ENCODE measurements around the gene WWOX. TPM values are rescaled to one million over a fixed set of nuclear protein-coding genes. Genes with fewer than 3 reads are reported as not detected.

Gene WWOX
- total RNA-seq, 5 donors from 2014 or later (not counting 1 experiment from before 2014, with no cell fraction given), result 21.2 to 26.0 (median 22.6) TPM

DNA sequence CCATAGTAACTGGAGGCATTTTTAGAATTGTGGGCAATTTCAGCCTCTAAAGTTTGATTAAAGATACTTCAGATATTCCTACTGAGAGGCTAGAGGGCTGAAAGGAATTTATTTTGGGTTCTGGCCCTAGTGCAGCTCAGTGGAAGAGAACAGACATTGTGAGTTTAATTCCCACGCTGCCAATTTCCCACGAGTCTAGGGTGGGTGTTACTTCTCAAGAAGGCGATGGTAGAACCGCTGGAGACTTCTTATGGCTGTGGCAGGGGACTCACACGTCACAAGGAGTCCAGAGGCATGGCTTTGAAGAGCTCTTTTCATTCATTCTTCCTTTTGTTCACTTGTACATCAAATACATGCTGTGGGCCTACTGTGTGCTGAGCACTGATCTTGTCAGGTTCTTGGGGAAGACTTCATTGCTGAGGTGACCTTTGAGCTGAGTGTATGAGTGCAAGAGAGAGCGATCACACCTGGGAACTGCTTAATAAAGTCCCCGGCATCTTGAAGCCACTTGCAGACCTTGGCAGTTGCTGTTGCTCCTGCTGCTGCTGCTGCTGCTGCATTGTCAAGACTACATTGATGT, 111.7 kb downstream of the WWOX start:
- ChIA-PET POLR2A (no interaction called here), CTCF (no interaction called here)
- Histone ChIP-seq H3K27ac (ENCODE audit: low read length) (no peak overlapping the region), H3K4me3 (ENCODE audit: control insufficient read depth in 1 of 2, extremely low read depth in 1 of 2, low read length in 1 of 2) (no peak overlapping the region), H3K36me3 (ENCODE audit: control insufficient read depth in 2 of 2, extremely low read depth in 1 of 2, insufficient read depth in 1 of 2, low read length in 1 of 2) (no peaks in the 10 kb centered on the region), H3K4me1 (ENCODE audit: control insufficient read depth in 1 of 2, extremely low read depth in 1 of 2, insufficient read depth in 2 of 2, low read length in 2 of 2) (no peaks in the 10 kb centered on the region), H3K27me3 (replicated peaks in 1 of 2; ENCODE audit: control insufficient read depth in 2 of 2, extremely low read depth in 1 of 2, insufficient read depth in 2 of 2, low read length in 1 of 2) (no peaks in the 10 kb centered on the region), H3K9me3 (no peaks in the 10 kb centered on the region)
- no peaks in the 10 kb centered on the region for H3K9me3 Mint-ChIP-seq
- WGBS (ENCODE audit: insufficient coverage), result 97% methylated on average over 6 of the region's 7 CpGs
- no peaks in the 10 kb centered on the region for H3K27me3 Mint-ChIP-seq
- H3K27ac Mint-ChIP-seq, result no peak overlapping the region
- peaks cover 8% of the 10 kb centered on the region for H3K36me3 Mint-ChIP-seq
- H3K4me3 Mint-ChIP-seq, result no peak overlapping the region
- DNase-seq (no peak), ATAC-seq (replicated peaks in 1 of 4) (no peak)
- no peaks in the 10 kb centered on the region for H3K4me1 Mint-ChIP-seq

DNA sequence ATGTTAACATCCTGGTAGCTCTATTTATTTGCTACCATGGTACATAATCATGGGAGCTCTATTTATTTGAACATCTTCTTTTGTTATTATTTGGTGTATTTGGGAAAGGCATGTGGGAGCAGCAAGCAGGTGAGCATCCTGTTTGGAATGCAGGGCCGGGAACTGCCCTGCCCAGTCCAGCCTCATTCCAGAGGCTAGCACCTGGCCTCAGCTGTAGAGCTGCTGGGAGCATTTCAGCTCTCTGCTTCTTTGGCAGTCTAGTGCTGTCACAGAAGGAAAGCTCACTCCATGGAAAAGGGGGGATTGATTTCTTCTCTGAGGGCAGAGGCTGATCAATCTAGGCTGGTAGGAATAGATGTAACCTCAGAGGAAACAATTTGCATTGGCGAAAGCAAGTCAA, 112.5 kb downstream of the WWOX start:
- H3K9me3 Mint-ChIP-seq, result no peaks in the 10 kb centered on the region
- 89% methylated on average over 1 of the region's 2 CpGs for WGBS (ENCODE audit: insufficient coverage)
- H3K27me3 ChIP-seq (replicated peaks in 1 of 2; ENCODE audit: control insufficient read depth in 2 of 2, extremely low read depth in 1 of 2, insufficient read depth in 2 of 2, low read length in 1 of 2), result no peaks in the 10 kb centered on the region
- POLR2A ChIA-PET, result no interaction called here
- no peaks in the 10 kb centered on the region for H3K36me3 ChIP-seq (ENCODE audit: control insufficient read depth in 2 of 2, extremely low read depth in 1 of 2, insufficient read depth in 1 of 2, low read length in 1 of 2)
- H3K27ac ChIP-seq (ENCODE audit: low read length), result no peak overlapping the region
- H3K36me3 Mint-ChIP-seq, result peaks cover 8% of the 10 kb centered on the region
- ATAC-seq (replicated peaks in 1 of 4) (no peak), DNase-seq (no peak)
- CTCF ChIA-PET, result no interaction called here
- no peaks in the 10 kb centered on the region for H3K4me1 ChIP-seq (ENCODE audit: control insufficient read depth in 1 of 2, extremely low read depth in 1 of 2, insufficient read depth in 2 of 2, low read length in 2 of 2)
- no peaks in the 10 kb centered on the region for H3K9me3 ChIP-seq
- no peaks in the 10 kb centered on the region for H3K4me1 Mint-ChIP-seq
- no peak overlapping the region for H3K4me3 Mint-ChIP-seq
- no peak overlapping the region for H3K4me3 ChIP-seq (ENCODE audit: control insufficient read depth in 1 of 2, extremely low read depth in 1 of 2, low read length in 1 of 2)
- no peaks in the 10 kb centered on the region for H3K27me3 Mint-ChIP-seq
- no peak overlapping the region for H3K27ac Mint-ChIP-seq

DNA sequence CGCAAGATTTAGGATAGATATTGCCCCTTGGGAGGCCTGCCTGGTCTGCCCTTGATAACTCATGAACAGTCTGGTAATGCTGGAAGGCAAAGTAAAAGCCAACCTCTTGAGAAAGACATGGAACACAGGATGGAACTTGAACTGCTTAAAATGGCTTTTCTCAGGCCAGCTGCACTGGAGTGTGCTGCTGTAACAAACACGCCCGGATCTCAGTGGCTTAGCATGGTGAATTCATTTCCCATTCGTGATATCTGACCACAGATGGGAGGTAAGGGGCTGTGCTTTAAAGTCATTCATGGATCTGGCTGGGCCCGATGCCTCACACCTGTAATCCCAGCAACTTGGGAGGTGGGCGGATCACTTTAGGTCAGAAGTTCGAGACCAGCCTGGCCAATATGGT, 113.2 kb downstream of the WWOX start:
- no peak overlapping the region for H3K27ac ChIP-seq (ENCODE audit: low read length)
- POLR2A ChIA-PET, result no interaction called here
- Mint-ChIP-seq H3K27me3 (no peaks in the 10 kb centered on the region), H3K4me1 (no peaks in the 10 kb centered on the region), H3K4me3 (no peak overlapping the region), H3K9me3 (no peaks in the 10 kb centered on the region), H3K36me3 (peaks cover 11% of the 10 kb centered on the region), H3K27ac (no peak overlapping the region)
- CTCF ChIA-PET, result no interaction called here
- H3K4me1 ChIP-seq (ENCODE audit: control insufficient read depth in 1 of 2, extremely low read depth in 1 of 2, insufficient read depth in 2 of 2, low read length in 2 of 2), result no peaks in the 10 kb centered on the region
- DNase-seq (no peak), ATAC-seq (replicated peaks in 1 of 4) (no peak)
- no peak overlapping the region for H3K4me3 ChIP-seq (ENCODE audit: control insufficient read depth in 1 of 2, extremely low read depth in 1 of 2, low read length in 1 of 2)
- no peaks in the 10 kb centered on the region for H3K27me3 ChIP-seq (replicated peaks in 1 of 2; ENCODE audit: control insufficient read depth in 2 of 2, extremely low read depth in 1 of 2, insufficient read depth in 2 of 2, low read length in 1 of 2)
- H3K9me3 ChIP-seq, result no peaks in the 10 kb centered on the region
- 100% methylated on average over 4 of the region's 7 CpGs for whole genome bisulfite sequencing (ENCODE audit: insufficient coverage)
- H3K36me3 ChIP-seq (ENCODE audit: control insufficient read depth in 2 of 2, extremely low read depth in 1 of 2, insufficient read depth in 1 of 2, low read length in 1 of 2), result no peaks in the 10 kb centered on the region

DNA sequence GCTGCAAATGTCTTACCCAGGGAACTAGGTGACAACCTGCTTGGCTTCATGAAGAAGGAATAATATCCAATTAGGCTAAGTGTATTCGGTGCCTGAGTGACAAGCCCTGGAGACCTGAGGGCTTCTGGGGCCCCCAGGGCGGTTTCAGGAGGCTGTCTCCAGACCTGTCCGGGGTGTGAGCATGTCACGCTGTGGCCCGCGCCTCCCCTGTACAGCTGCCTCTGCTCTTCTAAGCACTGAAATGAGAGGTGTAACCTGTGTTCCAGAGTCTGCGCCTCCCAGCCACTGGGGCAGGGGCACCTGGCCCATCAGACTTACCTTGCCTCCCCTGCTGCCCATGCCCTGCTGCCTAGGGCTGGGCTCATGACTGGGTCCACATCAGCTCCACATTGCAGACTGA, 114.3 kb downstream of the WWOX start:
- POLR2A ChIA-PET, result no interaction called here
- CTCF ChIA-PET, result no interaction called here
- no peaks in the 10 kb centered on the region for H3K4me1 ChIP-seq (ENCODE audit: control insufficient read depth in 1 of 2, extremely low read depth in 1 of 2, insufficient read depth in 2 of 2, low read length in 2 of 2)
- H3K36me3 Mint-ChIP-seq, result peaks cover 11% of the 10 kb centered on the region
- 94% methylated on average over 7 of the region's 7 CpGs for WGBS (ENCODE audit: insufficient coverage)
- no peak overlapping the region for H3K4me3 ChIP-seq (ENCODE audit: control insufficient read depth in 1 of 2, extremely low read depth in 1 of 2, low read length in 1 of 2)
- H3K9me3 ChIP-seq, result no peaks in the 10 kb centered on the region
- no peak overlapping the region for H3K4me3 Mint-ChIP-seq
- H3K4me1 Mint-ChIP-seq, result no peaks in the 10 kb centered on the region
- no peak for DNase-seq
- H3K27ac Mint-ChIP-seq, result no peak overlapping the region
- H3K36me3 ChIP-seq (ENCODE audit: control insufficient read depth in 2 of 2, extremely low read depth in 1 of 2, insufficient read depth in 1 of 2, low read length in 1 of 2), result no peaks in the 10 kb centered on the region
- H3K27me3 Mint-ChIP-seq, result no peaks in the 10 kb centered on the region
- H3K9me3 Mint-ChIP-seq, result no peaks in the 10 kb centered on the region
- H3K27me3 ChIP-seq (replicated peaks in 1 of 2; ENCODE audit: control insufficient read depth in 2 of 2, extremely low read depth in 1 of 2, insufficient read depth in 2 of 2, low read length in 1 of 2), result no peaks in the 10 kb centered on the region
- H3K27ac ChIP-seq (ENCODE audit: low read length), result no peak overlapping the region
- ATAC-seq (replicated peaks in 1 of 4), result no peak

DNA sequence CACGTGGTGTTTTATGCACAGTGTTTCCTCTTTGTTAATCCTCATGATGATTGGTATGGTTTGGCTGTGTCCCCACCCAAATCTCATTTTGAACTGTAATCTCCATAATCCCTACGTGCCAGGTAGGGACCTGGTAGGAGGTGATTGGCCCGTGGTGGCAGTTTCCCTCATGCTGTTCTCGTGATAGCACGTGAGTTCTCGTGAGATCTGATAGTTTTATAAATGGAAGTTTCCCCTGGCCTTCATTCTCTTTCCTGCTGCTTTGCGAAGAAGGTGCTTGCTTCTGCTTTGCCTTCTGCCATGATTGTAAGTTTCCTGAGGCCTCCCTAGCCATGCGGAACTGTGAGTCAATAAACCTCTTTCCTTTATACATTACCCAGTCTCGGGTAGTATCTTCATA, 115.8 kb downstream of the WWOX start:
- no peaks in the 10 kb centered on the region for H3K27me3 ChIP-seq (replicated peaks in 1 of 2; ENCODE audit: control insufficient read depth in 2 of 2, extremely low read depth in 1 of 2, insufficient read depth in 2 of 2, low read length in 1 of 2)
- H3K27me3 Mint-ChIP-seq, result no peaks in the 10 kb centered on the region
- H3K9me3 ChIP-seq, result no peaks in the 10 kb centered on the region
- no peak overlapping the region for H3K4me3 ChIP-seq (ENCODE audit: control insufficient read depth in 1 of 2, extremely low read depth in 1 of 2, low read length in 1 of 2)
- no peaks in the 10 kb centered on the region for H3K36me3 ChIP-seq (ENCODE audit: control insufficient read depth in 2 of 2, extremely low read depth in 1 of 2, insufficient read depth in 1 of 2, low read length in 1 of 2)
- 100% methylated on average over 3 of the region's 9 CpGs for WGBS (ENCODE audit: insufficient coverage)
- no peaks in the 10 kb centered on the region for H3K9me3 Mint-ChIP-seq
- CTCF ChIA-PET, result interaction anchor here in 1 of 2 donors (0.6 kb wide), 1 partner anchor 14 kb away, joined by 5 read pairs; no protein-coding TSS in a partner anchor
- H3K27ac Mint-ChIP-seq, result no peak overlapping the region
- no peaks in the 10 kb centered on the region for H3K4me1 Mint-ChIP-seq
- H3K4me3 Mint-ChIP-seq, result no peak overlapping the region
- POLR2A ChIA-PET, result interaction anchor here in 1 of 2 donors (0.6 kb wide), 1 partner anchor 1754 kb away, joined by 3 read pairs; no protein-coding TSS in a partner anchor
- H3K36me3 Mint-ChIP-seq, result peaks cover 11% of the 10 kb centered on the region
- DNase-seq (no peak), ATAC-seq (replicated peaks in 1 of 4) (no peak)
- H3K27ac ChIP-seq (ENCODE audit: low read length), result no peak overlapping the region
- no peaks in the 10 kb centered on the region for H3K4me1 ChIP-seq (ENCODE audit: control insufficient read depth in 1 of 2, extremely low read depth in 1 of 2, insufficient read depth in 2 of 2, low read length in 2 of 2)

DNA sequence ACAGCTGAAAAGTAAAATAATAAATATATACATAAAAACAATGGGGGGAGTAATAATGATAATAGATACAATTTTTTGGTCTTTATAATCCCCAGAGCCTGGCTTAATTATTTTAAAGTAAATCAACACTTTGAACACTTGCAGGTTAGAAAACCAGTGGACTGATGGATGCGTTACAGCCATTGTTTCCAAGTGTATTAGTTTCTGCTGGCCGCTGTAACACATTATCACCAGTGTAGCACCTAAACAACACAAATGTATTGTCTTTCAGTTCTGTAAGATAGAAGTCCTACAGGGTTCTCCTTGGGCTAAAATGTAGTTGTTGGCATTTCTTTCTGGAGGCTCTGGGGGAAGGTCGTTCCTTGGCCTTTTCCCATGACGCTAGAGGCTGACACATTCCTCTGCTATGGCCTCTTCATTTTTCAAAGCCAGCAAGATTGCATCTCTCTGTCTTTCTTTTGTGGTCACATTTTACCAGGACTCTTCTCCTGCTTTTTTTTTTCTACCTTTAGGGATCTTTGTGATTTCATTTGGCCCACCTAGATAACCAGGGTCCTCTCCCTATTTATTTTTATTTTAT, 116.8 kb downstream of the WWOX start:
- no peak overlapping the region for H3K27ac Mint-ChIP-seq
- H3K27me3 Mint-ChIP-seq, result no peaks in the 10 kb centered on the region
- ATAC-seq (replicated peaks in 1 of 4), result no peak
- H3K4me1 ChIP-seq (ENCODE audit: control insufficient read depth in 1 of 2, extremely low read depth in 1 of 2, insufficient read depth in 2 of 2, low read length in 2 of 2), result no peaks in the 10 kb centered on the region
- no peaks in the 10 kb centered on the region for H3K9me3 ChIP-seq
- no peaks in the 10 kb centered on the region for H3K9me3 Mint-ChIP-seq
- H3K4me3 ChIP-seq (ENCODE audit: control insufficient read depth in 1 of 2, extremely low read depth in 1 of 2, low read length in 1 of 2), result no peak overlapping the region
- DNase-seq, result no peak
- H3K4me3 Mint-ChIP-seq, result no peak overlapping the region
- ChIA-PET CTCF (no interaction called here), POLR2A (no interaction called here)
- H3K36me3 ChIP-seq (ENCODE audit: control insufficient read depth in 2 of 2, extremely low read depth in 1 of 2, insufficient read depth in 1 of 2, low read length in 1 of 2), result no peaks in the 10 kb centered on the region
- WGBS (ENCODE audit: insufficient coverage), result 100% methylated on average over 1 of the region's 4 CpGs
- no peaks in the 10 kb centered on the region for H3K4me1 Mint-ChIP-seq
- H3K36me3 Mint-ChIP-seq, result peaks cover 11% of the 10 kb centered on the region
- H3K27me3 ChIP-seq (replicated peaks in 1 of 2; ENCODE audit: control insufficient read depth in 2 of 2, extremely low read depth in 1 of 2, insufficient read depth in 2 of 2, low read length in 1 of 2), result no peaks in the 10 kb centered on the region
- no peak overlapping the region for H3K27ac ChIP-seq (ENCODE audit: low read length)

DNA sequence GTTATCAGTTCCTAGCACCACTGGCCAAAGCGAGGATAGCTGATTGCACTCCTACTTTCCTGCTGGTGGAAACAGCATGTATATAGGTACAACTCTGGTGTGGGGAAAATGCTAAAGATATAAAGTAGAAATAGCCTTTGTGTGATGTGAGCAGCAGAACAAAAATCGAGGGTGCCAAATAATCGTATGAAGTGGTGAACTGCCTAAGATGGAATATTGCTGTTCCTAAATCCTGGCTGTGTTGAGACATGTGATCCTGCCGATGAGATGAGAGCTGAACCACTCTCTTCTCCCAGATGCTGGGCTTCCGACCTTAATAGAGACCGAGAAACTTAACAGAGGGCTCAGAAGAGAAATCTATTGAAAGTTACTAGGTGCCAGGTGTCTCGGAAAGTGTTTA, 117.8 kb downstream of the WWOX start:
- Histone ChIP-seq H3K27me3 (replicated peaks in 1 of 2; ENCODE audit: control insufficient read depth in 2 of 2, extremely low read depth in 1 of 2, insufficient read depth in 2 of 2, low read length in 1 of 2) (no peaks in the 10 kb centered on the region), H3K36me3 (ENCODE audit: control insufficient read depth in 2 of 2, extremely low read depth in 1 of 2, insufficient read depth in 1 of 2, low read length in 1 of 2) (no peaks in the 10 kb centered on the region), H3K4me1 (ENCODE audit: control insufficient read depth in 1 of 2, extremely low read depth in 1 of 2, insufficient read depth in 2 of 2, low read length in 2 of 2) (no peaks in the 10 kb centered on the region), H3K9me3 (no peaks in the 10 kb centered on the region), H3K27ac (ENCODE audit: low read length) (no peak overlapping the region), H3K4me3 (ENCODE audit: control insufficient read depth in 1 of 2, extremely low read depth in 1 of 2, low read length in 1 of 2) (no peak overlapping the region)
- ChIA-PET CTCF (no interaction called here), POLR2A (no interaction called here)
- H3K4me1 Mint-ChIP-seq, result no peaks in the 10 kb centered on the region
- no peak overlapping the region for H3K27ac Mint-ChIP-seq
- ATAC-seq (replicated peaks in 1 of 4), result no peak
- peaks cover 8% of the 10 kb centered on the region for H3K36me3 Mint-ChIP-seq
- no peaks in the 10 kb centered on the region for H3K9me3 Mint-ChIP-seq
- 92% methylated on average over 4 of the region's 7 CpGs for WGBS (ENCODE audit: insufficient coverage)
- H3K4me3 Mint-ChIP-seq, result no peak overlapping the region
- no peak for DNase-seq
- H3K27me3 Mint-ChIP-seq, result no peaks in the 10 kb centered on the region
